OCI-LY1 (cell line): Measurements from ENCODE around the gene LRP1.

Experiments used
- H2AFZ ChIP-seq: fragments of 200-600 bp; sonication (generic), shearing (Covaris generic); 2 replicates; pipeline ENCODE4 v1.6.0; 2014; ENCODE audit warnings: antibody characterized with exemption, mild to moderate bottlenecking, low read length
- H3F3A ChIP-seq: fragments of 200-600 bp; sonication (generic), shearing (Covaris generic); 2 replicates; pipeline ENCODE4 v1.6.0; 2014; ENCODE audit warnings: mild to moderate bottlenecking, antibody characterized with exemption, low read length, moderate library complexity; ENCODE audit not compliant: insufficient read depth
- H3K27ac ChIP-seq: fragments of 200-600 bp; sonication (generic); 2 replicates; pipeline ENCODE4 v1.5.1; 2014; ENCODE audit warnings: low read length, mixed run types, mild to moderate bottlenecking, low read depth; ENCODE audit not compliant: poor library complexity, severe bottlenecking
- H3K27me3 ChIP-seq: fragments of 200-600 bp; sonication (generic); 2 replicates; pipeline ENCODE4 v1.6.0; 2014; ENCODE audit warnings: antibody characterized with exemption, mild to moderate bottlenecking, low read length, moderate library complexity; ENCODE audit not compliant: insufficient read depth
- H3K36me3 ChIP-seq: fragments of 200-600 bp; sonication (generic); 2 replicates; pipeline ENCODE4 v1.6.1; 2014; ENCODE audit warnings: mild to moderate bottlenecking, antibody characterized with exemption, low read length, moderate library complexity, mixed read lengths; ENCODE audit not compliant: insufficient read depth
- H3K4me1 ChIP-seq: fragments of 200-600 bp; sonication (generic); 2 replicates; pipeline ENCODE4 v1.5.1; 2014; ENCODE audit warnings: mild to moderate bottlenecking, low read length, moderate library complexity; ENCODE audit not compliant: insufficient read depth, severe bottlenecking
- H3K4me2 ChIP-seq: fragments of 200-600 bp; sonication (generic), shearing (Covaris generic); 2 replicates; pipeline ENCODE4 v1.6.1; 2014; ENCODE audit warnings: low read length
- H3K4me3 ChIP-seq: fragments of 200-600 bp; sonication (generic); 2 replicates; pipeline ENCODE4 v1.5.1; 2014; ENCODE audit warnings: low read length, low read depth, mild to moderate bottlenecking, mixed read lengths; ENCODE audit not compliant: poor library complexity, severe bottlenecking
- H3K79me2 ChIP-seq: fragments of 200-600 bp; shearing (Covaris generic); 2 replicates; pipeline ENCODE4 v1.6.1; 2016; ENCODE audit warnings: mixed run types, low read length, mixed read lengths; ENCODE audit not compliant: insufficient read depth
- H3K9ac ChIP-seq: fragments of 200-600 bp; sonication (generic), shearing (Covaris generic); 2 replicates; pipeline ENCODE4 v1.6.1; 2014; ENCODE audit warnings: mild to moderate bottlenecking, low read length, mixed read lengths
- H3K9me2 ChIP-seq: fragments of 200-600 bp; sonication (generic), shearing (Covaris generic); 2 replicates; pipeline ENCODE4 v1.6.1; 2014; ENCODE audit warnings: low read depth, mild to moderate bottlenecking, low read length, mixed read lengths
- H3K9me3 ChIP-seq: fragments of 200-600 bp; shearing (Covaris generic); 2 replicates; pipeline ENCODE4 v1.6.1; 2014; ENCODE audit warnings: low read length, mixed read lengths
- H4K20me1 ChIP-seq: fragments of 200-600 bp; sonication (generic), shearing (Covaris generic); 2 replicates; pipeline ENCODE4 v1.6.0; 2016; ENCODE audit warnings: mild to moderate bottlenecking, low read length; ENCODE audit not compliant: insufficient read depth
- CTCF ChIP-seq: fragments of 200-600 bp; sonication (generic), shearing (Covaris generic); IDR thresholded peaks from 2 replicates; pipeline ENCODE4 v1.5.1; 2017; ENCODE audit warnings: mild to moderate bottlenecking, antibody characterized with exemption, low read length, moderate library complexity, mixed read lengths
- EZH2 ChIP-seq: fragments of 200-600 bp; sonication (generic), shearing (Covaris generic); IDR thresholded peaks from 2 replicates; pipeline ENCODE4 v1.8.0; 2017; ENCODE audit warnings: borderline replicate concordance, mixed run types, mild to moderate bottlenecking, antibody characterized with exemption, low read length, moderate library complexity, mixed read lengths

The LRP1 gene

DNA sequence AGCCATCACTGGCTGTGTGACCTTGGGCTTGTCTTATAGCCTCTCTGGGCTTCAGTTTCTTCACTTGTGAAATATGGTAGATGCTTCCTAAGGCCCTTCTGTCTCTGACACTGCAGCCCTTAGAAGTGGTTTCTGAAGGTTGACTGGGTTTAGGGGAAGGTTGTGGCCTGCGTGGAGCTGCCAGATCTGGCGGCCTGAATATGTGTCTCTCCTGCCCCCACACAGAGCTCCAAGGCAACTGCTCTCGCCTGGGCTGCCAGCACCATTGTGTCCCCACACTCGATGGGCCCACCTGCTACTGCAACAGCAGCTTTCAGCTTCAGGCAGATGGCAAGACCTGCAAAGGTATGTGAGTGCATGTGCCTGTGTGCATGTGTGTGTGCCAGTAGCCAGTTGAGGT is 15.2 kb downstream of the LRP1 start:
- no peak overlapping the region for H3K4me2 ChIP-seq
- no peaks in the 10 kb centered on the region for H3K4me1 ChIP-seq
- H4K20me1 ChIP-seq, result no peaks in the 10 kb centered on the region
- H3K9me3 ChIP-seq, result no peaks in the 10 kb centered on the region
- no peak overlapping the region for H2AFZ ChIP-seq
- no peaks in the 10 kb centered on the region for H3K27me3 ChIP-seq
- H3K27ac ChIP-seq, result no peak overlapping the region
- H3K9me2 ChIP-seq, result no peaks in the 10 kb centered on the region
- H3K79me2 ChIP-seq, result no peaks in the 10 kb centered on the region
- H3K4me3 ChIP-seq, result no peak overlapping the region
- H3K9ac ChIP-seq, result no peak overlapping the region
- no peaks in the 10 kb centered on the region for H3F3A ChIP-seq
- H3K36me3 ChIP-seq, result no peaks in the 10 kb centered on the region
- TF ChIP-seq EZH2 (no peak), CTCF (no peak)

- Histone ChIP-seq H3F3A (no peaks in the 10 kb centered on the region), H3K36me3 (no peaks in the 10 kb centered on the region), H3K4me2 (no peak overlapping the region), H3K4me3 (no peak overlapping the region), H3K9ac (no peak overlapping the region), H3K4me1 (no peaks in the 10 kb centered on the region), H3K27ac (no peak overlapping the region), H3K9me3 (no peaks in the 10 kb centered on the region), H3K79me2 (no peaks in the 10 kb centered on the region), H3K9me2 (no peaks in the 10 kb centered on the region), H2AFZ (no peak overlapping the region), H4K20me1 (no peaks in the 10 kb centered on the region), H3K27me3 (no peaks in the 10 kb centered on the region)
- TF ChIP-seq EZH2 (no peak), CTCF (no peak)
Measured at GRCh38 chr12:57145460-57146059, 17.3 kb downstream of the LRP1 start.

GRCh38 chr12:57146092-57146491 is 17.8 kb downstream of the LRP1 start:
- no peak overlapping the region for H3K4me2 ChIP-seq
- no peaks in the 10 kb centered on the region for H3F3A ChIP-seq
- no peaks in the 10 kb centered on the region for H3K79me2 ChIP-seq
- no peaks in the 10 kb centered on the region for H3K4me1 ChIP-seq
- TF ChIP-seq EZH2 (no peak), CTCF (no peak)
- H3K4me3 ChIP-seq, result no peak overlapping the region
- no peaks in the 10 kb centered on the region for H3K27me3 ChIP-seq
- no peak overlapping the region for H3K27ac ChIP-seq
- H4K20me1 ChIP-seq, result no peaks in the 10 kb centered on the region
- H3K9me2 ChIP-seq, result no peaks in the 10 kb centered on the region
- no peaks in the 10 kb centered on the region for H3K36me3 ChIP-seq
- no peak overlapping the region for H3K9ac ChIP-seq
- no peak overlapping the region for H2AFZ ChIP-seq
- no peaks in the 10 kb centered on the region for H3K9me3 ChIP-seq
